MCF 10A (cell line): ENCODE data around the gene PER3. TPM values are rescaled to one million over a fixed set of nuclear protein-coding genes. Genes with fewer than 3 reads are reported as not detected.

Experiments used
- BruUV-seq: library from RNA; stranded (reverse); fragments of 400-500 nt; replicated peaks from 2 replicates; lab custom pipeline; 2021; lab: Mats Ljungman, UMichigan
- CTCF ChIA-PET: fragments of 300-600 bp; sonication (Branson Sonifier 250); formaldehyde crosslinking; extraction: SDS; loops from one replicate; lab custom pipeline; 2021; ENCODE audit warnings: antibody characterized with exemption, inconsistent platforms; lab: Yijun Ruan, JAX
- POLR2A ChIA-PET: fragments of 300-600, 350-650 bp; sonication (Branson Sonifier 250); formaldehyde crosslinking; extraction: SDS; loops from one replicate; lab custom pipeline; 2020; ENCODE audit warnings: antibody characterized with exemption, inconsistent platforms; lab: Yijun Ruan, JAX
- DNase-seq: peaks from one replicate; pipeline ENCODE4 v3.0.0-alpha.2; 2018; ENCODE audit not compliant: unreplicated experiment
- H3K27ac Mint-ChIP-seq: one replicate; pipeline ENCODE4 v1.8.0; 2022; ENCODE audit warnings: mild to moderate bottlenecking, low read depth, mixed read lengths; ENCODE audit not compliant: unreplicated experiment
- H3K27me3 Mint-ChIP-seq: one replicate; pipeline ENCODE4 v1.8.0; 2022; ENCODE audit warnings: mixed read lengths; ENCODE audit not compliant: insufficient read depth, unreplicated experiment
- H3K36me3 Mint-ChIP-seq: one replicate; pipeline ENCODE4 v1.8.0; 2022; ENCODE audit warnings: mild to moderate bottlenecking, moderate library complexity, mixed read lengths; ENCODE audit not compliant: insufficient read depth, unreplicated experiment
- H3K4me1 Mint-ChIP-seq: one replicate; pipeline ENCODE4 v1.8.0; 2022; ENCODE audit warnings: mixed read lengths; ENCODE audit not compliant: insufficient read depth, unreplicated experiment
- H3K4me3 Mint-ChIP-seq: one replicate; pipeline ENCODE4 v1.8.0; 2022; ENCODE audit warnings: mild to moderate bottlenecking, moderate library complexity, mixed read lengths; ENCODE audit not compliant: unreplicated experiment
- H3K9me3 Mint-ChIP-seq: one replicate; pipeline ENCODE4 v1.8.0; 2022; ENCODE audit warnings: mixed read lengths; ENCODE audit not compliant: unreplicated experiment
- intact Hi-C: fragments of 100-400 bp; cut with micrococcal nuclease; formaldehyde crosslinking; loops from 2 replicates; pipeline ENCODE4 v1.14.1; 2022
- total RNA-seq: library from RNA; stranded (reverse); gene quantifications from 2 replicates; pipeline ENCODE4 v1.2.3, GENCODE V29; 2022
- TF ChIP-seq, protein P1 (sequence below): fragments of 200-600 bp; IDR thresholded peaks from one replicate; pipeline ENCODE4 v1.8.0; 2022; ENCODE audit warnings: antibody characterized with exemption, mild to moderate bottlenecking; ENCODE audit not compliant: unreplicated experiment

The PER3 gene
- total RNA-seq, 1 experiment from 2014 or later, result 0.84 TPM

DNA sequence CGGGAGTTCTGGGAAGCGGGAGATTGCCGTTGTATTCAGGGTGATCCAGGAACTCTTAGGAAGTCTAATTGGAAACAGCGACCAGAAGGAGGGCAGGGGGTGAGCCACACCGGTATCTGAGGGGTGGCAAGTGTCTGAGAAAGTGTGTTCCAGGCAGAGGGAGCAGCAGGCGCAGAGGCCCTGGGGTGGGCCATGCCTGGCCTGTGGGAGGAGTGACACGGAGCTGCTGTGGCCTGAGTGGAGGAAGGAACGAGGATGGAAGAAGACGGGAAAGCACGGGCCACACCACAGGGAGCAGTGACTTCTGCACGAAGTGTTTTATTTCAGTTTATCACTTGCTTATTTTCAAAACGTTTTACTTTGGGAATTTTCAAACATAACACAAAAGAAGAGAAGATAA lies 11.3 kb downstream of the PER3 start:
- ChIA-PET POLR2A (no interaction called here), CTCF (no interaction called here)
- TF ChIP-seq, protein P1, sequence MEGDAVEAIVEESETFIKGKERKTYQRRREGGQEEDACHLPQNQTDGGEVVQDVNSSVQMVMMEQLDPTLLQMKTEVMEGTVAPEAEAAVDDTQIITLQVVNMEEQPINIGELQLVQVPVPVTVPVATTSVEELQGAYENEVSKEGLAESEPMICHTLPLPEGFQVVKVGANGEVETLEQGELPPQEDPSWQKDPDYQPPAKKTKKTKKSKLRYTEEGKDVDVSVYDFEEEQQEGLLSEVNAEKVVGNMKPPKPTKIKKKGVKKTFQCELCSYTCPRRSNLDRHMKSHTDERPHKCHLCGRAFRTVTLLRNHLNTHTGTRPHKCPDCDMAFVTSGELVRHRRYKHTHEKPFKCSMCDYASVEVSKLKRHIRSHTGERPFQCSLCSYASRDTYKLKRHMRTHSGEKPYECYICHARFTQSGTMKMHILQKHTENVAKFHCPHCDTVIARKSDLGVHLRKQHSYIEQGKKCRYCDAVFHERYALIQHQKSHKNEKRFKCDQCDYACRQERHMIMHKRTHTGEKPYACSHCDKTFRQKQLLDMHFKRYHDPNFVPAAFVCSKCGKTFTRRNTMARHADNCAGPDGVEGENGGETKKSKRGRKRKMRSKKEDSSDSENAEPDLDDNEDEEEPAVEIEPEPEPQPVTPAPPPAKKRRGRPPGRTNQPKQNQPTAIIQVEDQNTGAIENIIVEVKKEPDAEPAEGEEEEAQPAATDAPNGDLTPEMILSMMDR, result no peak
- Mint-ChIP-seq H3K27ac (no peak overlapping the region), H3K9me3 (peaks cover 11% of the 10 kb centered on the region), H3K36me3 (peaks cover 10% of the 10 kb centered on the region), H3K4me3 (no peak overlapping the region), H3K27me3 (no peaks in the 10 kb centered on the region), H3K4me1 (no peaks in the 10 kb centered on the region)
- no TSS peak for BruUV-seq
- intact Hi-C loops, result no loop called here
- DNase-seq, result no peak

DNA sequence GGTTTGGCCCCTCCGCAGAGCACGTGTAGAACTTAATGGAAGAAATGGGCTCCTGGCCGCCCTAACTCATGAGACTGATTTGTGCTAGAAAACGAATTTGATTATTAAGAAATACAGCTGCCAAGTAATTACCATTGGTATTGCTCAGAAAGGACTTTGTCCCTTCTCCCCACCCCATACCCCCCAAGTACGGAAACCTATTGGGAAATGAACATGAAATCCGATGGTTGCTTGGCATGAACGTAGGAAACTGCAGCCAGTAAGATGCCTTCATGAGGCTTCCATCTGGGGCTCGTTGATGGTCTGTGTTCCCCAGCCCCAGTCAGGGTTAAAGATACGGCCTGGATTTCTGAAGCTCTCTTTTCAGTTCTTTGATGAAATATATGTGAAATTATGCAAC lies 21.4 kb downstream of the PER3 start:
- intact Hi-C loops, result no loop called here
- Mint-ChIP-seq H3K9me3 (no peaks in the 10 kb centered on the region), H3K27me3 (no peaks in the 10 kb centered on the region), H3K36me3 (no peaks in the 10 kb centered on the region), H3K4me1 (no peaks in the 10 kb centered on the region), H3K27ac (no peak overlapping the region), H3K4me3 (no peak overlapping the region)
- POLR2A ChIA-PET, result no interaction called here
- CTCF ChIA-PET, result interaction anchor here (0.6 kb wide), 1 partner anchor 992 kb away, joined by 4 read pairs; no protein-coding TSS in a partner anchor
- DNase-seq, result no peak
- no TSS peak for BruUV-seq
- TF ChIP-seq, protein P1, result no peak

DNA sequence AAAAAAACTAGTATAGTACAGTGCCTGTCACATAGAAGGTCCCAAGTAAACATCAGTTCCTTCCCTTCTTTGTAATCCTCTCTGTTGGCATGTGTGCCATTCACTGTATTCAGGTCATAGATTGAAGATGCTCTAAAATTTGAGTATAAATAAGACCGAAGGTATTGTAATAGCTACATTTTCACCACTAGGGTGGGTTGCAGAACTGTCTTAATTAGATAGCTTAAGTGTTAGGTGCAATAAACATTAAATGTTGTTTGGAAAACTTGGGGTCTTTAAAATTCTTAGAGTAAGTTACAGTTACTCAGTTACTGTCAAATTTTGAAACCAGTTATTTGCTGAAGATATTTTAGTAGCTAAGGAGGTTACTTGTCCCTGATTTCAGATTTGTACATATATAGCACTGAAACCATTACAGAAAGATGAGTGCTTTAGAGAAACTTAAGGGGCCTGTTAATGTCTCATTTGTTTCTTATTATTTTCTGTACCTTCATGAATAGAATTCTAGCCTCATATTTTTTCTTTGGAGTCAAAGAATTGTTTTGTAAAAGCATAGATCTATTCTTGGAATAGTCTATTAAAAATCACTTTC lies 24.3 kb downstream of the PER3 start:
- POLR2A ChIA-PET, result interaction anchor here (0.9 kb wide), 1 partner anchor 94 kb away, joined by 3 read pairs; no protein-coding TSS in a partner anchor
- no TSS peak for BruUV-seq
- intact Hi-C loops, result loop anchor here (1.0 kb wide), 2 partner anchors 94 to 167 kb away; no protein-coding TSS in a partner anchor
- H3K4me1 Mint-ChIP-seq, result no peaks in the 10 kb centered on the region
- CTCF ChIA-PET, result interaction anchor here (0.7 to 1.6 kb wide), 8 partner anchors 13 to 140 kb away, joined by 3 to 9 read pairs (median 4); no protein-coding TSS in a partner anchor
- H3K27ac Mint-ChIP-seq, result no peak overlapping the region
- no peaks in the 10 kb centered on the region for H3K36me3 Mint-ChIP-seq
- no peak overlapping the region for H3K4me3 Mint-ChIP-seq
- H3K9me3 Mint-ChIP-seq, result peaks cover 7% of the 10 kb centered on the region
- H3K27me3 Mint-ChIP-seq, result no peaks in the 10 kb centered on the region
- TF ChIP-seq, protein P1, result peak; percentile 60
- peak; percentile 44 for DNase-seq

DNA sequence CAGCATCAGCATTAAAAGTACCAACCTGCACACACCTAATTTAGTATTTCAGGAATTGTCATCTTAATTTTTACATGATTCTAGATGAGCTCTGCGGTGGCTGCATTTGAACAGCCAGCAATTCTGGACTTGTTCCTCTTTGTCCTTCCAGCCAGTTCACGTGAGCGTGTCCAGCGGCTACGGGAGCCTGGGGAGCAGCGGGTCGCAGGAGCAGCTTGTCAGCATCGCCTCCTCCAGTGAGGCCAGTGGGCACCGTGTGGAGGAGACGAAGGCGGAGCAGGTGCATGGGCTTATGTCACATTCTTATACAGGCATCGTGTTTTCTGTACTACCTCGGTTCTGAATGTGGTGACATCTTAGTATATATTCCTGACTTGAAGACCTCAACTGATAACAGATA lies 25.7 kb downstream of the PER3 start:
- Mint-ChIP-seq H3K4me3 (no peak overlapping the region), H3K27ac (no peak overlapping the region), H3K9me3 (peaks cover 18% of the 10 kb centered on the region), H3K27me3 (no peaks in the 10 kb centered on the region), H3K36me3 (no peaks in the 10 kb centered on the region), H3K4me1 (no peaks in the 10 kb centered on the region)
- CTCF ChIA-PET, result no interaction called here
- no peak for DNase-seq
- BruUV-seq, result no TSS peak
- POLR2A ChIA-PET, result interaction anchor here (0.6 to 1.2 kb wide), 2 partner anchors 36 to 91 kb away, joined by 3 read pairs; no protein-coding TSS in a partner anchor
- TF ChIP-seq, protein P1, result no peak
- intact Hi-C loops, result no loop called here
